D721Med (cell line): Measurements from ENCODE around the gene FUBP3.

Source experiments
- DNase-seq: peaks from one replicate; pipeline ENCODE4 v3.0.0; 2011; ENCODE audit warnings: low spot score; ENCODE audit not compliant: insufficient read length
- FAIRE-seq: peaks from 2 replicates; lab custom pipeline; 2011; peaks lifted over from hg19 to GRCh38; lab: Jason Lieb, UNC
- CTCF ChIP-seq: IDR thresholded peaks from 2 replicates; pipeline ENCODE4 v1.5.1; 2012; ENCODE audit warnings: mild to moderate bottlenecking, control low read depth; ENCODE audit not compliant: insufficient read depth; ENCODE audit errors: missing control alignments

FUBP3 gene

GRCh38 chr9:130575514-130575913 lies 3.9 kb upstream of the FUBP3 start:
- FAIRE-seq: no peak
- TF ChIP-seq CTCF: no peak
- DNase-seq: no peak

- FAIRE-seq (no peak), DNase-seq (no peak)
- no peak for TF ChIP-seq CTCF
Measured at GRCh38 chr9:130576176-130576575, 3.2 kb upstream of the FUBP3 start.

- DNase-seq (no peak), FAIRE-seq (no peak)
- no peak for TF ChIP-seq CTCF
Measured at GRCh38 chr9:130579738-130580463, 524 bp downstream of the FUBP3 start.

- TF ChIP-seq CTCF: no peak
- no peak for DNase-seq
- FAIRE-seq: no peak
Measured at GRCh38 chr9:130581766-130582165, 2.4 kb downstream of the FUBP3 start.

- DNase-seq: no peak
- TF ChIP-seq CTCF: no peak
- no peak for FAIRE-seq
Measured at GRCh38 chr9:130583271-130583670, 3.9 kb downstream of the FUBP3 start.

GRCh38 chr9:130587921-130588320 lies 8.5 kb downstream of the FUBP3 start:
- TF ChIP-seq CTCF: no peak
- DNase-seq: no peak
- no peak for FAIRE-seq

- no peak for TF ChIP-seq CTCF
- DNase-seq (no peak), FAIRE-seq (no peak)
Measured at GRCh38 chr9:130588416-130588815, 9.0 kb downstream of the FUBP3 start.
